Kidney glomerular epithelial cell (primary cell): Measurements from ENCODE around the gene ARPC2.
A peak's percentile ranks its signal among the peaks of the same experiment; 100 is the strongest.

ENCODE experiments used
- DNase-seq: peaks from one replicate; lab custom pipeline; 2025; lab: John Stamatoyannopoulos, UW

Gene ARPC2

DNA sequence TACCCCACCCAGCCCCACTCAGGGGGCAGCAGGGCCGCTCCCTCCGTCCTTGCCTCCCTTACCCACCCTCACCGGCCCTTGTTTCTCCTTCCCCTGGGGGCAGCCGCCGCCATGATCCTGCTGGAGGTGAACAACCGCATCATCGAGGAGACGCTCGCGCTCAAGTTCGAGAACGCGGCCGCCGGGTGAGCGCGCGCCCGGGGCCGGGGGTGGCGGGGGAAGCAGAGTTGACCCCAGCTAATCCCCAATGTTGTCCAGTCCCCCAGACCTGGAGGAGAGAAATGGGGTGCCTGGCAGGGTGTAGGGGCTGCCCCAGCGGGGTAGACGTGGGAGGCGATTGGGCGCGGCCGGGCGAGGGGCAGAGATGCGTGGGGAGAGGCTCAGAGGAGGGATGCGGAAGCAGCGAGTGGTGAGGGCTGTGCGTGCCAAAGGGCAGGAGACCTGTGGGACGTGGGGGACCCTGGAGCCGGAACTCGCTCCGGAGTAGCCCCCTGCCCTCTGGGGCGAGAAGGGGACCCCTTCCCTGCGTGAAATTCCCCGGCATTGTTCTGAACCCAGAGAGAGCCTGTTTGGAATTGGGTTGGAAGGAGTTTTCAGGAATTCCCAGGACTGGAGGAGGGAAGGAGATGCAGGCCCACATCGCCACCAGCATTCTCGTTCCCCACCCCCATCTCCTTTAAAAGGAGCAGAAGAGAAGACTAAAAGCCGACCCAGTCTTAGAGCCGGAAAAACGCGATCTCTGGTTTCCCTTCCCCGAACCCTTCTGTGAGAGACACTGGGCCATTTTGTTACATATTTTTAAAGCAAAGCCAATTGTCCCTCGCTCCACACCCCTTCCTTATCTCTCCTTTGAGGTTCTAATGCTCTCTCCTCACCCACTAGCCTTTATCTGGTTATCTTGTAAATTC lies 625 bp downstream of the ARPC2 start:
- no peak for DNase-seq

- no peak for DNase-seq
Observed at GRCh38 chr2:218218268-218219185, 1.5 kb downstream of the ARPC2 start.

DNA sequence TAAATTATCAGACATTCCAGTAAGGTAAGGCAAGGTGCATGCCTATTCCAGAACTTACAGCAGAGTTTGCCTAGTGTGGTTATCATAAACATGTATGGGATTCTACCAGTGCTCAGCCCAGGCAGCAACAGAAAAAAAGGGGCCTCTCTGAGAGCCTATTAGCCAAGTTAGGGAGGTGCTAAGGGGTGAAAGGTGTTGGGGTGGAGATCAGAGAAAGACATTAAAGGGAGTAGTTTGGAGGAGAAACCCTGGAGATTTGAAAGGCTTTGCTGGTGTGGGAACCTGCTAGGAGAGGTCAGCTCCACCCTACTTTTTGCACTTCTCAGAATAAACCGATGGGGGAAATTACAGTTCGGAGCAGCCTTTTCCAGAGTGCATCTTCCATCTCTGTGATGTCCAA lies 2.9 kb downstream of the ARPC2 start:
- DNase-seq, result no peak

DNA sequence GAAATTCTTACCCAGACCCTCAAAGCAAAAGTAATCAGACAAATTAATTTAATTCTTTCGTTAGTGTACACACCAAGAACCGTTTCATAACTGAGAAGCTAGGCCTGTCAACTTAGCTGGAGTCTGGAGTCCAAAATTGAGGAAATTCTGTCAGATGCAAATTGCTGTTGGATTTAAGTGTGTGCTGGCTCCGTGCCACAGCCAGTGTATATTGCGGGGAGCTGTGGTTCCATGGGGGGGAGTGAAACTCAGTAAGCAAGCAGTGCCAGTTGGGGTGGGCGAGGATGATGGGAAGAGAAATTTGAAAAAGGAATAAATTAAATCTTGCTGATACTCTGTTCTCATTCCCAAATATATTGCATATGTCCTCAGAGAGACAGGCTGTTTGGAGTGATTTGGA lies 4.0 kb downstream of the ARPC2 start:
- no peak for DNase-seq

- no peak for DNase-seq
Observed at GRCh38 chr2:218223046-218223445, 6.1 kb downstream of the ARPC2 start.

- DNase-seq, result no peak
Observed at GRCh38 chr2:218224186-218224585, 7.2 kb downstream of the ARPC2 start.

GRCh38 chr2:218226903-218227302 lies 9.9 kb downstream of the ARPC2 start:
- DNase-seq, result no peak

GRCh38 chr2:218228366-218229090 lies 11.5 kb downstream of the ARPC2 start:
- DNase-seq, result no peak

GRCh38 chr2:218229239-218229638 lies 12.2 kb downstream of the ARPC2 start:
- peak; percentile 51 for DNase-seq

DNA sequence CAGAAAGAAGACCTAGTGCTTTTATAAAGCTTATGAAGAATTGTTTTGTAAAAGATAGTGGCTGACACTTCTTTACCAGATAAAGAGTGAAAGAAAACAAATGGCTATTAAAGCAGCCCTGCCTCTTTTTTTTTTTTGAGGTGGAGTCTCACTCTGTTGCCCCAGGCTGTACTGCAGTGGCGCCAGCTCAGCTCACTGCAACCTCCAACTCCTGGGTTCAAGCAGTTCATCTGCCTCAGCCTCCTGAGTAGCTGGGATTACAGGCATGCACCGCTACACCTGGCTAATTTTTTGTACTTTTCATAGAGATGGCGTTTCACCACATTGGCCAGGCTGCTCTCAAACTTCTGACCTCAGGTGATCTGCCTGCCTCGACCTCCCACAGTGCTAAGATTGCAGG lies 12.9 kb downstream of the ARPC2 start:
- DNase-seq, result no peak

GRCh38 chr2:218230882-218231281 lies 13.9 kb downstream of the ARPC2 start:
- peak; percentile 74 for DNase-seq

DNA sequence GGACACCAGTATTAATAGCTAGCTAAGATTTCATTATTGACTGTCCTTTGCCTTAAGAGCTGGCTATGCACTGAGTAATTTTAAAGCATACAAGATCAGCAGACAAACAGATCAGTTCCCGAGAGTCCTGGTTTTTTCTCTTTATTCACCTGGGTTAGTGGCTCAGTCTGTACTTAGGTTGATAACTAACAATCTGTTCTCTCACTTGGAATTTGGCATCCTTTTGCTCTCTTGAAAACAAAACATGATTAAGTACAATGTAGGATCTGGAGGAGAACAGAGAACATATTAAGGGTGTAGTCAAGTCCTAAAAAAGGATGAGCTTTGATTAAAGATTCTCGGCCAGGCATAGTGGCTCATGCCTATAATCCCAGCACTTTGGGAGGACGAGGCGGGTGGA lies 16.6 kb downstream of the ARPC2 start:
- DNase-seq, result no peak

GRCh38 chr2:218234521-218234920 lies 17.5 kb downstream of the ARPC2 start:
- no peak for DNase-seq

DNA sequence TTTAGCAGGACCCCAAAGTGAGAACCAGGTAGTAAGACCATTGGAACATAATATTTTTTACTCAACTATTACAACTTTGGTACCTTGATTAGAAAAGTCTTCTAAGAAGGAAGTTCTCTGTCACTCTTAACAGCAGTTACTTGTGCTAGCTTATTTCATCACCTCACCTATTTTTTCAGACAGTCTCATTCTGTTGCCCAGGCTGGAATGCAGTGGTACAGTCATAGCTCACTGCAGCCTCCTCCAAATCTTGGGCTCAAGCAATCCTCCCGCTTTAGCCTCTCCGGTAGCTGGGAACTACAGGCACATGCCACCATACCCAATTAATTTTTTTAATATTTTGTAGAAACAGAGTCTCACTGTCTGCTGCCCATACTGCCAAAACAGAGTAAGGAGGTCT lies 18.0 kb downstream of the ARPC2 start:
- DNase-seq, result no peak

DNA sequence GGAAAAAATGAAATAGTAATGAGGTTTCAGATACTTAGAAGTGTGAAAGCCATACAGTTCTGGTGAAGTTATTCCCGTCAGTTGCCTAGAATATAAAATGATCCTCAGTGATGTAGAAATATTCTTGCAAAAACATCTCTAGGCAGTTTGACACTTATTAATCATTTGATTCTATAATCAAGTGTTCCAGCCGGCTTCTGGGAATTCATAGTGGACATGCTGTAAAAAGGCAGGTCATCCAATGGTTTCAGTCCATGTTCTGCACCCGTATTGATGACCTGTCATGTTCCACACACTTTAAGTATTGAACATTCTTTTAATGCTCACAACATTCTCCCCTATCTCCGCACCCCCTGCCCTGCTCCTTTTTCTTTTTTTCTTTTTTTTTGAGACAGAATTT lies 19.8 kb downstream of the ARPC2 start:
- no peak for DNase-seq

DNA sequence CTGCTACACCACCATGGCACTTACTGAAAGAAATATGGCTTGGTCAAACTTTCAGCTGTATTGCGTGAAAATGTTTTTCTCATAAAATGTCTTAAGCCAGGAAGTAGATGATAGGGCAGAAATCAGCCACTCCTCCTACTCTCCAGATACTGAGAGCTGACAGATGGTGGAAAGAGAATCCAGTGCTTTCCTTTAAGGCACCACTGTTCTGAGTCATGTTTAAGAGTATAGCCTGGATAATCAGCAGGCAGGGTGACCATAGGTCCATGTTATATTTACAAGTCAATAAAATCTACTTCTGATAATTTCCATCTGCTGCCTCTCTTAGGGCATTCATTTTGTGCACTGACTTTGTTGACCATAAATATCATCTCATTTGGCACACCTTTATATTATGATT lies 21.9 kb downstream of the ARPC2 start:
- no peak for DNase-seq

GRCh38 chr2:218244204-218244603 lies 27.2 kb downstream of the ARPC2 start:
- DNase-seq, result no peak

- DNase-seq, result no peak
Observed at GRCh38 chr2:218244665-218245064, 27.7 kb downstream of the ARPC2 start.

GRCh38 chr2:218245214-218245613 lies 28.2 kb downstream of the ARPC2 start:
- DNase-seq, result no peak

DNA sequence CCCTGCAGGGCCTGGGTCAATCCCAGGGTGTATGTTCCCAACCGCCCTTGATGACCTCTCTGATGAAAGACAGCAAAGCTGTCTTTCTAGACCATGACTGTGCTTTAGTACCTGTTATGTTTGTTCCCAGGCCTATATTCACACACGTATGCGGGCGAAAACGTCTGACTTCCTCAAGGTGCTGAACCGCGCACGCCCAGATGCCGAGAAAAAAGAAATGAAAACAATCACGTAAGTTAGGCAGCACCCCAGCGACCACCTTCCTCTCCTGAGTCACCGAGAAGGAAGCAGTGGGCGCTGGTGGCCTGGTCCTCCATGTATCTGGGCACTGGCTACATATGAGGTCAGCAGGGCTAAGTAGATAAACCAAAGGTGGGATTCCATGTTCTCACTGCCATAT lies 32.7 kb downstream of the ARPC2 start:
- no peak for DNase-seq

DNA sequence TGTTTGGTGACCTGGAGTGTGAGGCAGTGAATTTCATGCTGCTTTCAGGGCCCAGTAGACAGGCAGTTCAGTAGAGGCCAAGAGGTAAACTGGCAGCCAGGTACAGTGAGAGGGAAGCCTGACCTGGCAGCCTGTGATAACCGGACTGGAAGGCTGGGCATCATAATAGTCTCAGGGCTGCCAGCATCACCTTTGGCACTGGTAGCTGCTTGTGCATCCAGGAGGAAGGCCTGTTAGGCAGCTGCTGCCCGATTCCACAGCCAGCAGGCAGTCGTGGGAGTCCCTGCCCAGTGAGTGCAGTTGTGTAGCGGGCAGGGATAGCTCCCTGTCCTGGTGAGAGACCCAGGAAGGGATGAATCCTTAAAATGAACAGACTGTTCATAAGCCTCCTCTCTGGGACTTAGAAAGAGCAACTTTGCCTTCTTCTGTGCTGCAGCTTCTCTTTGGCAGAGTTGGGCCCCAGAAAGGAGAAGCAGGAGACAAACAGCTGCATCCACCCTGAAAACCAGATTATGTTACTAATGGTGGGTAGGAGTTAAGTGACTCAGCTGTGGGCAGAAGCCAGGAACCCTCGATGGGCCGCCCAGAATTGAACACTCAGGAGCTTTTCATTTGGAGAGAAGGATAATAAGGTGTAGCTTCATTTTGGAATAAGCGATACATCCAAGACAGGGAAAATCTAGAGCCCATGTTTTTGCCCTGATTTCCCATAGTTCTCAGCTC lies 35.7 kb downstream of the ARPC2 start:
- no peak for DNase-seq

GRCh38 chr2:218253232-218253625 lies 36.2 kb downstream of the ARPC2 start:
- DNase-seq, result no peak
